Measurements from ENCODE around the gene KIAA1671. TPM values are rescaled to one million over a fixed set of nuclear protein-coding genes. Genes with fewer than 3 reads are reported as not detected.
"Not testable (repeated sequence)": the region's sequence is repeated elsewhere in the genome, so short reads cannot be mapped to it uniquely, and the experiment has no call there.

KIAA1671 gene
- total RNA-seq, 2 experiments from 2014 or later = 35.0 to 35.5 TPM

DNA sequence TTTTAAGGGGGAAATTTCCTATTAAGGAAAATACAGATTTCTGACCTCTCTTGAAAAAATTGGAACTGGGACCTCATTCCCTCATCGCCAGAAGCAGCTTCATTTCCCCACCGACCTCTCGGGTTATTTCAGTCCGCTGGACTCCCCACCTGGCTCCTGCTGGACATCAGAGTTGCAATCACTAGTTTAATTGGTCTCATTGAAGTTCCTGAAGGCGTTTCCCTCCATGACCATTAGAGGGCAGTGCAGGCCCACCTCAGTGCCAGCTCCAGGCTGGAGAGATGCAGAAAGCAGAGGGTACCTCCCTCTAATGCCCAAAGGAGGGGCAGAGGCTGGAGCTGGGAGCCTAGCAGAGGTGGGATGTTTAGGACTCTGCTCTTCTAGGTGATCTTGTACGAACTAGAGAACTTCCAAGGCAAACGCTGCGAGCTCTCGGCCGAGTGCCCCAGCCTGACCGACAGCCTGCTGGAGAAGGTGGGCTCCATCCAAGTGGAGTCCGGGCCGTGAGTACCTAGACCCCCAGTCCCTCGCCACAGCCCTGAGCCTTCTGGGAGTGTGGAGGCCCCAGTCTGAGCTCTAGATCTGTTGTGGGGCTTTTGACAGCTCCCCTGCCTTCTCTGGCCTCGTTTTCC lies 249.9 kb downstream of the KIAA1671 start:
- H3K9me3 Mint-ChIP-seq = no peaks in the 10 kb centered on the region
- ChIA-PET POLR2A (no interaction called here), CTCF (interaction anchor here (0.6 to 1.9 kb wide), 14 partner anchors 9 to 570 kb away, joined by 3 to 17 read pairs (median 4); no protein-coding TSS in a partner anchor)
- DNase-seq = peak; percentile 58
- H3K27ac Mint-ChIP-seq = no peak overlapping the region
- H3K4me1 Mint-ChIP-seq = peaks cover 2% of the 10 kb centered on the region
- H3K36me3 Mint-ChIP-seq (ENCODE audit: low read depth) = no peaks in the 10 kb centered on the region
- no peaks in the 10 kb centered on the region for H3K27me3 Mint-ChIP-seq
- no peak overlapping the region for H3K4me3 Mint-ChIP-seq

DNA sequence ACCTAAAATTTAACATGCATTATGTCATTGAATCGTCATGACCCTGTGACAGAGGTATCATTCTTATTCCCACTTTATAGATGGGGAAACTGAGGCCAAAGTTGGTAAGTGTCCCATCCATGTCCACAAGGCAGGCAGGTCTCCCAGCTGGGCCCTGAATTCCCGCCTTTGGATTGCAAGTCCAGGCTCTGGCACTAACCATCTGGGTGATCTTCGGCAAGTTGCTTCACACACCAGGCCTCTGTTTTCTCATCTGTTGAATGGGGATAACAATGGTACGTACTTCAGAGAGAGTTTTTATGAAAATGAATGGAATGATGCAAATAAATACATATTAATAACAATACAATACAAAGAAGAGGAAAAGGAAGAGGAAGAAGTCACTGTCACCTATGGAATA lies 250.6 kb downstream of the KIAA1671 start:
- Mint-ChIP-seq H3K4me1 (peaks cover 2% of the 10 kb centered on the region), H3K27ac (no peak overlapping the region), H3K4me3 (no peak overlapping the region), H3K27me3 (no peaks in the 10 kb centered on the region), H3K9me3 (no peaks in the 10 kb centered on the region), H3K36me3 (ENCODE audit: low read depth) (no peaks in the 10 kb centered on the region)
- ChIA-PET POLR2A (no interaction called here), CTCF (interaction anchor here (1.1 to 1.9 kb wide), 6 partner anchors 9 to 130 kb away, joined by 3 to 17 read pairs (median 6); no protein-coding TSS in a partner anchor)
- no peak for DNase-seq

DNA sequence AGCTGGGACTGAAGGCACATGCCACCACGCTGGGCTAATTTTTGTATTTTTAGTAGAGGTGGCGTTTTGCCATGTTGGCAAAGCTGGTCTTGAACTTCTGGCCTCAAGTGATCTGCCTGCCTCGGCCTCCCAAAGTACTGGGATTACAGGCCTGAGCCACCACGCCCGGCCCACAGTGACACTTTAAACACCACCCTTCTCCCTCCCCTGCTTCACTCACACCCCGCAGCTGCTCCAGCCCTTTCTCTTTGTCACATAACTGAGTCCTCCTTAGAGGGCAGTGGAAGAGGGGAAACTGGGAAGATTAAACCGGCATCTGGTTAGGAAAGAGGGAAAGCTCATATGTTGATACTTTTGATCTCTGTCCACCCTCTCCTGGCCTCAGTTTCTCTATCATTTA lies 252.0 kb downstream of the KIAA1671 start:
- CTCF ChIA-PET; H3K27me3 Mint-ChIP-seq; H3K9me3 Mint-ChIP-seq; POLR2A ChIA-PET; H3K36me3 Mint-ChIP-seq (ENCODE audit: low read depth); DNase-seq; H3K4me3 Mint-ChIP-seq; H3K27ac Mint-ChIP-seq; H3K4me1 Mint-ChIP-seq: not testable (repeated sequence)

- POLR2A ChIA-PET = no interaction called here
- H3K27ac Mint-ChIP-seq = no peak overlapping the region
- H3K36me3 Mint-ChIP-seq (ENCODE audit: low read depth) = no peaks in the 10 kb centered on the region
- H3K4me3 Mint-ChIP-seq = no peak overlapping the region
- peaks cover 2% of the 10 kb centered on the region for H3K4me1 Mint-ChIP-seq
- H3K27me3 Mint-ChIP-seq = no peaks in the 10 kb centered on the region
- CTCF ChIA-PET = no interaction called here
- H3K9me3 Mint-ChIP-seq = no peaks in the 10 kb centered on the region
- DNase-seq = no peak
These were observed 253.3 kb downstream of the KIAA1671 start for GRCh38 chr22:25205847-25206246.

GRCh38 chr22:25206998-25207397 lies 254.5 kb downstream of the KIAA1671 start:
- H3K27ac Mint-ChIP-seq = no peak overlapping the region
- no peak overlapping the region for H3K4me3 Mint-ChIP-seq
- no peaks in the 10 kb centered on the region for H3K9me3 Mint-ChIP-seq
- no peak for DNase-seq
- H3K4me1 Mint-ChIP-seq = no peaks in the 10 kb centered on the region
- POLR2A ChIA-PET = interaction anchor here (1.0 kb wide), 1 partner anchor 12 kb away, joined by 3 read pairs; the partner anchor contains the start of gene CRYBB2
- no peaks in the 10 kb centered on the region for H3K27me3 Mint-ChIP-seq
- no peaks in the 10 kb centered on the region for H3K36me3 Mint-ChIP-seq (ENCODE audit: low read depth)
- CTCF ChIA-PET = no interaction called here

- ChIA-PET POLR2A (no interaction called here), CTCF (no interaction called here)
- Mint-ChIP-seq H3K4me1 (no peaks in the 10 kb centered on the region), H3K36me3 (ENCODE audit: low read depth) (no peaks in the 10 kb centered on the region), H3K4me3 (no peak overlapping the region), H3K27ac (no peak overlapping the region), H3K9me3 (no peaks in the 10 kb centered on the region), H3K27me3 (no peaks in the 10 kb centered on the region)
- DNase-seq = no peak
These were observed 255.1 kb downstream of the KIAA1671 start for GRCh38 chr22:25207553-25208157.

DNA sequence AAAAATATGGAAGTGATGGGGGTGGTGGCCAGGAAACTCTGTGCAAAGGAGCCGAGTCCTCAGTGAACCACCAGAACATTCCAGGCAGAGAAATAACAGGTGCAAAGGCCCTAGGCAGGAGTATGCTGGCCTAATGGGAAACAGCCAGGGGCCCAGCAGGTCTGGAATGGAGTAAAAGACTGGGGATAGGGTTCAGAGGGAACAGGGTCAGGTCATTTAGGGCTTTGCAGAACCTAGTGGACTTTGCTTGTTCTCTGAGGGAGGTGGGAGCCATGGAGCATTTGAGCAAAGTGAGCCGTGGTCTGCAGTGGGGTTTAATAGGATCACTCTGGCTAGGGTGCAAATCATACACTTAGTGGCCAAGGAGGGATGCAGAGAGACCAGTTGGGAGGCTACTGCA lies 255.8 kb downstream of the KIAA1671 start:
- ChIA-PET POLR2A (no interaction called here), CTCF (no interaction called here)
- H3K27me3 Mint-ChIP-seq = no peaks in the 10 kb centered on the region
- no peaks in the 10 kb centered on the region for H3K9me3 Mint-ChIP-seq
- H3K27ac Mint-ChIP-seq = no peak overlapping the region
- no peaks in the 10 kb centered on the region for H3K36me3 Mint-ChIP-seq (ENCODE audit: low read depth)
- DNase-seq = no peak
- H3K4me3 Mint-ChIP-seq = no peak overlapping the region
- H3K4me1 Mint-ChIP-seq = no peaks in the 10 kb centered on the region

GRCh38 chr22:25208743-25209505 lies 256.4 kb downstream of the KIAA1671 start:
- CTCF ChIA-PET = interaction anchor here (0.6 kb wide), 1 partner anchor 1425 kb away, joined by 4 read pairs; no protein-coding TSS in a partner anchor
- no peak for DNase-seq

GRCh38 chr22:25210793-25211192 lies 258.3 kb downstream of the KIAA1671 start:
- ChIA-PET CTCF (interaction anchor here (3.3 kb wide), 1 partner anchor 9 kb away, joined by 17 read pairs; no protein-coding TSS in a partner anchor), POLR2A (no interaction called here)
- Mint-ChIP-seq H3K27me3 (no peaks in the 10 kb centered on the region), H3K4me1 (no peaks in the 10 kb centered on the region), H3K9me3 (no peaks in the 10 kb centered on the region), H3K4me3 (no peak overlapping the region), H3K36me3 (ENCODE audit: low read depth) (no peaks in the 10 kb centered on the region), H3K27ac (no peak overlapping the region)
- DNase-seq = no peak

More at GRCh38 chr22:25208743-25209505, 256.4 kb downstream of the KIAA1671 start:
- Mint-ChIP-seq H3K4me3 (no peak overlapping the region), H3K27me3 (no peaks in the 10 kb centered on the region), H3K9me3 (no peaks in the 10 kb centered on the region), H3K4me1 (no peaks in the 10 kb centered on the region), H3K36me3 (ENCODE audit: low read depth) (no peaks in the 10 kb centered on the region), H3K27ac (no peak overlapping the region)
- POLR2A ChIA-PET = no interaction called here

DNA sequence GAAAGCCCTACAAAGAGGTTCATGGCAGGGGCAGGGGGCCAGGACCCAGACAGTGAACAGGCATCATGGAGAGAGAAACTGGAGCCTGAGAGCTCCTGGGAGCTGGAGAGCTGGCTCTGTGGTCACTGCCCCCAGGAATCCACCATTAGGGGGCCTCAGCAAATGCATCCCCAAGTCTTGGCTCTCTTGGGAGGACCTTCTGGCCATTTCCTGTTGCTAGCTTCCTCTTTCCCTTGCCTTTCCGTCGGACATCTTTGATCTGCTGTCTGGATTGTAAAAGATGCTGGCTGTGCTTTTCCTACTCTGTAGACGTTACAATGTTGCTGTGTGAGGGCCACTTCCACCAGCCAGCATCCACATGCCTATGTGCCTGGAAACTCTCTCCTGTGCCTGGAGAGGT lies 259.8 kb downstream of the KIAA1671 start:
- H3K9me3 Mint-ChIP-seq = no peaks in the 10 kb centered on the region
- POLR2A ChIA-PET = no interaction called here
- no peak for DNase-seq
- H3K4me1 Mint-ChIP-seq = no peaks in the 10 kb centered on the region
- CTCF ChIA-PET = interaction anchor here (1.2 to 3.3 kb wide), 2 partner anchors 10 to 15 kb away, joined by 3 to 17 read pairs; no protein-coding TSS in a partner anchor
- no peak overlapping the region for H3K27ac Mint-ChIP-seq
- no peak overlapping the region for H3K4me3 Mint-ChIP-seq
- no peaks in the 10 kb centered on the region for H3K36me3 Mint-ChIP-seq (ENCODE audit: low read depth)
- peaks cover 3% of the 10 kb centered on the region for H3K27me3 Mint-ChIP-seq

DNA sequence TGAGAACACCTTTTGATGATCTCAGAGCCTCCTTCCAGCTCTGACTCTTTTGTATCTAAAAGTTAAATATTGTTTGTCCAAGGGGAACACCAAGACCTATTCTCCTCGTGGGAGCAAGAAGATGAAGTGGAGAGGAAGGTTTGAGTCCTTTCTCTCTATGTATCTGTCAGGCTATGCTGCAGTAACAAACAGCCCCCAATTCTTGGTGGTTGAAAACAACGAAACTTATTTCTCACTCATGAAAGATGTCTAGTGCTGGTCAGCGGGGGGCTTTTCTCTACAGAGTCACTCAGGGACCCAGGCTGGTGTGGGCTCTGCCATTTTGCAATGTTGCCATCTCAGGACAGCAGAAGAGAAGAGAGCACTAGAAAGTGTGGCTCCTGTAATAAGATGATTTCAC lies 260.7 kb downstream of the KIAA1671 start:
- Mint-ChIP-seq H3K27me3 (peaks cover 3% of the 10 kb centered on the region), H3K27ac (no peak overlapping the region), H3K9me3 (no peaks in the 10 kb centered on the region), H3K36me3 (ENCODE audit: low read depth) (no peaks in the 10 kb centered on the region), H3K4me3 (no peak overlapping the region), H3K4me1 (no peaks in the 10 kb centered on the region)
- ChIA-PET POLR2A (no interaction called here), CTCF (interaction anchor here (1.2 to 3.3 kb wide), 2 partner anchors 11 to 16 kb away, joined by 3 to 17 read pairs; no protein-coding TSS in a partner anchor)
- no peak for DNase-seq

DNA sequence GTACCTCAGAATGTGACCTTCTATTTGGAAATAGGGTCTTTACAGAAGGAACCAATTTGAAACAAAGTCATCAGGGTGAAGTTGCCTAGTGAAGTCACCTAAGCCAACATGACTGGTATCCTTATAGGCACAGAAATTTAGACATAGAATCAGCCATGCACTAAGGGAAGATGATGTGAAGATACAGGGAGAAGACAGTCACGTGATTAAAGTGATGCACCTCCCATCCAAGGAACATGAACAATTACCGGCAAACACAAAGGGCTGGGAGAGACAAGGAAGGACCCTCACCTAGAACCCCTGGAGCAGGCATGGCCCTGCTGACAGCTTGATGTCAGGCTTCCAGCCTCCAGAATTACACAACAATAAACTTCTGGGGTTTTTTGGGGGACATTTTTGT lies 263.7 kb downstream of the KIAA1671 start:
- no peak overlapping the region for H3K4me3 Mint-ChIP-seq
- H3K36me3 Mint-ChIP-seq (ENCODE audit: low read depth) = no peaks in the 10 kb centered on the region
- no peaks in the 10 kb centered on the region for H3K4me1 Mint-ChIP-seq
- ChIA-PET POLR2A (no interaction called here), CTCF (no interaction called here)
- H3K27me3 Mint-ChIP-seq = peaks cover 3% of the 10 kb centered on the region
- H3K27ac Mint-ChIP-seq = no peak overlapping the region
- no peaks in the 10 kb centered on the region for H3K9me3 Mint-ChIP-seq
- DNase-seq = no peak

DNA sequence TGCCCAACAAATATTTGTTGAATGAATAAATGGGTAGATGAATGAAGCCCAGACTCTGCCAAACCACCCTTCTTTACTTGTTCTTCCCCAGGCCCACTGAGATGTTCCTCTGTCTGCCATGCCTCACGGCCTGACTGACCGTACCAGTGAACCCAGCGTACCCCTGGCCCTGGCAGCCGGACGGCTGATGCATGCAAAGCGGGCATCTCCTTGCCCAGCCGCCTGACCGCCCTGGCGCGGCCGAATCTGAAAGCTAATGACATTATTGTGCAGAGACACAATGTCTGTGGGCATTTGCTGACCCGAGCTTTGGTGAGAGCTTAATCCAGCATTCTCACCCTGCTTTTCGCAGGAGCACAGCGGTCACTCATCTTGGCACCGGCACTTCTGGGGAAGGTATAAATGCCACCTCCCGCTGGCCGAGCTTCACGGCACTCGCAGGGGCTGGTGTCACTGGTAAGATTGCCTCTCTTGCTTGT lies 266.7 kb downstream of the KIAA1671 start, which contains the start of gene CRYBB2:
Gene CRYBB2 (plus strand): TSS at position 429 of the 479 bp plus-strand sequence. CDS start 1,791 bp downstream, outside the sequence.
- no peaks in the 10 kb centered on the region for H3K36me3 Mint-ChIP-seq (ENCODE audit: low read depth)
- no peaks in the 10 kb centered on the region for H3K9me3 Mint-ChIP-seq
- CTCF ChIA-PET = no interaction called here
- H3K4me1 Mint-ChIP-seq = no peaks in the 10 kb centered on the region
- H3K27ac Mint-ChIP-seq = no peak within 1 kb of the TSS
- H3K4me3 Mint-ChIP-seq = no peak within 1 kb of the TSS
- DNase-seq = no peak
- POLR2A ChIA-PET = interaction anchor here (1.5 kb wide), 1 partner anchor 13 kb away, joined by 3 read pairs; no protein-coding TSS in a partner anchor
- H3K27me3 Mint-ChIP-seq = peaks cover 10% of the 10 kb centered on the region
